COR-L47 (cell line): Measurements from ENCODE around the gene COG1.

Source experiments
- DNase-seq: peaks from one replicate; lab custom pipeline; 2025; lab: John Stamatoyannopoulos, UW

COG1 gene

GRCh38 chr17:73172252-73172651 lies 20.6 kb upstream of the COG1 start:
- no peak for DNase-seq

GRCh38 chr17:73174126-73174525 lies 18.7 kb upstream of the COG1 start:
- no peak for DNase-seq

GRCh38 chr17:73175962-73176565 lies 16.8 kb upstream of the COG1 start:
- DNase-seq, result no peak

- DNase-seq, result no peak
These were observed 13.5 kb upstream of the COG1 start for GRCh38 chr17:73179387-73179786.

- DNase-seq, result no peak
These were observed 13.0 kb upstream of the COG1 start for GRCh38 chr17:73179878-73180277.

- no peak for DNase-seq
These were observed 10.1 kb upstream of the COG1 start for GRCh38 chr17:73182616-73183310.

GRCh38 chr17:73184136-73184993 lies 8.5 kb upstream of the COG1 start:
- DNase-seq, result no peak

GRCh38 chr17:73186283-73187050 lies 6.4 kb upstream of the COG1 start:
- DNase-seq, result no peak

- no peak for DNase-seq
These were observed 5.6 kb upstream of the COG1 start for GRCh38 chr17:73187203-73187769.

- DNase-seq, result no peak
These were observed 4.8 kb upstream of the COG1 start for GRCh38 chr17:73188011-73188410.

- DNase-seq, result peak; percentile 60
These were observed 3.3 kb upstream of the COG1 start for GRCh38 chr17:73189417-73190099.

- peak; percentile 69 for DNase-seq
These were observed 1.2 kb upstream of the COG1 start for GRCh38 chr17:73191443-73192205.

GRCh38 chr17:73192206-73192893 lies 505 bp upstream of the COG1 start:
- DNase-seq, result peak; percentile 76

GRCh38 chr17:73194514-73195222 lies 1.8 kb downstream of the COG1 start:
- DNase-seq, result no peak

- DNase-seq, result no peak
These were observed 3.6 kb downstream of the COG1 start for GRCh38 chr17:73196500-73196899.

- DNase-seq, result no peak
These were observed 4.3 kb downstream of the COG1 start for GRCh38 chr17:73197161-73197560.

- DNase-seq, result no peak
These were observed 5.5 kb downstream of the COG1 start for GRCh38 chr17:73198201-73198929.

GRCh38 chr17:73198930-73199260 lies 6.0 kb downstream of the COG1 start:
- no peak for DNase-seq
